ENCODE data around the gene MFSD8. TPM values are rescaled to one million over a fixed set of nuclear protein-coding genes. Genes with fewer than 3 reads are reported as not detected.

Gene MFSD8
- total RNA-seq, 6 experiments from 2014 or later, result 9.4 to 17.1 (median 13.3) TPM

GRCh38 chr4:127868196-127868595 lies 96.8 kb downstream of the MFSD8 start:
- intact Hi-C loops (cut with DNase I), result no loop called here
- Histone ChIP-seq H3K4me3 (no peak overlapping the region), H3K9me3 (no peaks in the 10 kb centered on the region), H3K27me3 (no peaks in the 10 kb centered on the region), H3K4me1 (no peaks in the 10 kb centered on the region), H3K27ac (no peak overlapping the region), H3K36me3 (no peaks in the 10 kb centered on the region)
- ATAC-seq (no peak), DNase-seq (no peak)
- WGBS (ENCODE audit: insufficient coverage, low coverage, low lambda C conversion rate, missing lambda C conversion rate), result 100% methylated on average over 2 of the region's 2 CpGs
- TF ChIP-seq CTCF (IDR thresholded peaks at IDR 0.05) (no peak), POLR2A (IDR thresholded peaks at IDR 0.05) (no peak)

Small RNA genes within 50 kb of the gene (small RNA-seq; reads per million reads assigned to genes)
- 0 reads per million in 2 experiments for gene RNU6-583P

Other genes starting within 250 kb of the MFSD8 start
- not detected for gene SLC25A31, start 234.8 kb downstream of the MFSD8 start, total RNA-seq
- gene HSPA4L, start 182.9 kb downstream of the MFSD8 start, total RNA-seq, result 10 to 100 TPM in 4 of 6 experiments, 1 to 10 TPM in 2; 1.8 to 14.9 (median 13.0) TPM
- 1 to 10 TPM in 2 of 6 experiments, under 1 TPM in 4; 0.29 to 1.4 (median 0.93) TPM for gene PLK4, start 84.3 kb downstream of the MFSD8 start, total RNA-seq
- gene ABHD18, start 233 bp upstream of the MFSD8 start, total RNA-seq, result 10 to 100 TPM in 3 of 6 experiments, 1 to 10 TPM in 3; 8.3 to 12.2 (median 10.2) TPM
- gene LARP1B, start 96.1 kb upstream of the MFSD8 start, total RNA-seq, result 10 to 100 TPM; 27.4 to 42.0 (median 31.6) TPM

Data from right lobe of liver (tissue), 6 donors.